Transverse colon (tissue), 3 donors: ENCODE measurements around the gene ARHGAP32.

ENCODE experiments used
- CTCF ChIP-seq, 5 experiments: fragments of 200-600 bp in 3 of 5; fragments of 450-650 bp in 2 of 5; sonication (generic) in 3 of 5; IDR thresholded peaks; 1 replicate in 2 of 5; 2 replicates in 3 of 5; pipeline ENCODE4 v1.5.1; 2016 to 2017; ENCODE audit warnings: antibody characterized with exemption in 5 of 5, inconsistent platforms in 3 of 5, mild to moderate bottlenecking in 2 of 5, moderate library complexity in 1 of 5
- POLR2A ChIP-seq: fragments of 450-650 bp; IDR thresholded peaks from one replicate; pipeline ENCODE4 v1.6.1; 2016; ENCODE audit warnings: antibody characterized with exemption, mild to moderate bottlenecking, moderate library complexity

- TF ChIP-seq CTCF (IDR thresholded peaks at IDR 0.05) = no peak
- no peak for TF ChIP-seq POLR2A
Measured at GRCh38 chr11:129239207-129239606, 47.1 kb upstream of the ARHGAP32 start.
